ENCODE data around the gene GPRC5C. TPM values are rescaled to one million over a fixed set of nuclear protein-coding genes. Genes with fewer than 3 reads are reported as not detected.

The GPRC5C gene
- total and polyA plus RNA-seq, 2 of the 8 experiments (the other 6 are each of a cell fraction or from before 2014, with no cell fraction given): 18.3 to 55.8 TPM

DNA sequence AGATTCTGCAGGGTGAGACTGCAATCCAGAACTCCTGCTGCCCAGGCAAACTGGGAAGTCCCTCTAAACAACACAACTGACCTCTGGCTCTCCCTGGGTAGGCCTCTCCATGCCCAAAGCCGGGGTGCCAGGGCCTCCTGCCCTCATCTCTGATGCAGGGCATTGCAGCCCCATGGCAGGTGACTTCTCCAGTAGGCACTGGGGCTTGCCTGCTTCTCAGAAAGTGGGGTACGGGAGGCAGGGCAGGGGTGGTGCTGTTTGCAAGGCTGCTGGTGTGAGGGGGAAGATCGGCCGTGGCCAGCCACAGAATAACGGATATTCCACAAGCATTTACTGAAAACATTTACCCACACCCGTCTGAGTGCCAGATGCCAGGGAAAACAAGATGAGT lies 4.1 kb upstream of the GPRC5C start (continued):
- TF ChIP-seq CHD7 (IDR thresholded peaks at IDR 0.05; ENCODE audit: insufficient replicate concordance, low read length): no peak
- no peak for TF ChIP-seq RFX5 (IDR thresholded peaks at IDR 0.05; ENCODE audit: borderline replicate concordance, low read depth, low read length)
- TF ChIP-seq PHF8 (conservative IDR thresholded peaks at IDR 0.05; ENCODE audit: low read depth, low read length): no peak
- TF ChIP-seq CBX5 (IDR thresholded peaks at IDR 0.05; ENCODE audit: low read depth, low read length): no peak
- TF ChIP-seq TAF1 (IDR thresholded peaks at IDR 0.05; ENCODE audit: low read depth, low read length): no peak
- no peak for TF ChIP-seq TBP (IDR thresholded peaks at IDR 0.05; ENCODE audit: low read depth, low read length)
